H1 (cell line): ENCODE measurements around the gene HMGA1. TPM values are rescaled to one million over a fixed set of nuclear protein-coding genes. Genes with fewer than 3 reads are reported as not detected.

Experiments
- CTCF ChIA-PET: fragments of 300-600 bp; sonication (Branson Sonifier 250); formaldehyde crosslinking; loops from one replicate; lab custom pipeline; 2021; ENCODE audit not compliant: partially characterized antibody; lab: Charles Lee
- POLR2A ChIA-PET: fragments of 300-600 bp; sonication (Branson Sonifier 250); formaldehyde crosslinking; loops from one replicate; lab custom pipeline; 2021; ENCODE audit warnings: inconsistent platforms; ENCODE audit not compliant: partially characterized antibody; lab: Charles Lee
- DNase-seq, 2 experiments: peaks; one replicate each; pipeline versions ENCODE4 v3.0.0 to v3.0.0-alpha.2; 2010 to 2022; ENCODE audit warnings: low spot score in 2 of 2, low read depth in 1 of 2, mixed read lengths in 1 of 2
- FAIRE-seq: peaks from 2 replicates; lab custom pipeline; 2011; peaks lifted over from hg19 to GRCh38; lab: Jason Lieb, UNC
- H2AFZ ChIP-seq: 2 replicates; pipeline ENCODE4 v1.8.1; 2012; ENCODE audit warnings: low read length, inconsistent platforms
- H2AK5ac ChIP-seq: 2 replicates; pipeline ENCODE4 v1.6.1; 2013; ENCODE audit warnings: low read depth, low read length
- H2BK120ac ChIP-seq: replicated peaks from 2 replicates; pipeline ENCODE3; 2013; ENCODE audit warnings: low read depth, low read length, inconsistent platforms
- H2BK12ac ChIP-seq: 2 replicates; pipeline ENCODE4 v1.6.1; 2013; ENCODE audit warnings: low read depth, low read length
- H2BK15ac ChIP-seq: 2 replicates; pipeline ENCODE4 v1.6.1; 2013; ENCODE audit warnings: low read length
- H2BK20ac ChIP-seq: 2 replicates; pipeline ENCODE4 v1.6.1; 2013; ENCODE audit warnings: low read length
- H2BK5ac ChIP-seq: 2 replicates; pipeline ENCODE4 v1.6.1; 2013; ENCODE audit warnings: low read depth, low read length
- H3K14ac ChIP-seq: 2 replicates; pipeline ENCODE4 v1.6.1; 2013; ENCODE audit warnings: inconsistent platforms; ENCODE audit not compliant: insufficient read length
- H3K18ac ChIP-seq: 2 replicates; pipeline ENCODE4 v1.6.1; 2013; ENCODE audit warnings: low read length; ENCODE audit errors: extremely low read depth
- H3K23ac ChIP-seq: 2 replicates; pipeline ENCODE4 v1.6.1; 2013; ENCODE audit warnings: inconsistent platforms; ENCODE audit not compliant: insufficient read length
- H3K23me2 ChIP-seq: 2 replicates; pipeline ENCODE4 v1.6.1; 2013; ENCODE audit warnings: low read depth, low read length
- H3K27ac ChIP-seq: 2 replicates; pipeline ENCODE4 v1.6.1; 2011; ENCODE audit warnings: low read depth, low read length, inconsistent platforms
- H3K27me3 ChIP-seq, 4 experiments: replicated peaks in 1 of 4; 1 replicate in 1 of 4; 2 replicates in 3 of 4; pipeline versions ENCODE4 v1.6.1 to v1.8.1; 2011 to 2013; ENCODE audit warnings: low read length in 3 of 4, mild to moderate bottlenecking in 3 of 4, inconsistent platforms in 2 of 4, mixed read lengths in 2 of 4, moderate library complexity in 1 of 4; ENCODE audit not compliant: control insufficient read depth in 3 of 4, insufficient read depth in 3 of 4; ENCODE audit errors: extremely low read depth in 1 of 4
- H3K36me3 ChIP-seq, 4 experiments: 2 replicates each; pipeline versions ENCODE4 v1.6.1 to v1.8.1; 2011 to 2013; ENCODE audit warnings: mild to moderate bottlenecking in 4 of 4, low read length in 3 of 4, moderate library complexity in 2 of 4, control low read depth in 1 of 4, inconsistent platforms in 1 of 4; ENCODE audit not compliant: insufficient read depth in 4 of 4, control insufficient read depth in 2 of 4
- H3K4ac ChIP-seq: replicated peaks from 2 replicates; pipeline ENCODE3; 2013; ENCODE audit warnings: low read length, low read depth, mixed read lengths, inconsistent platforms; ENCODE audit not compliant: insufficient read length
- H3K4me1 ChIP-seq, 4 experiments: replicated peaks in 1 of 4; 1 replicate in 1 of 4; 2 replicates in 3 of 4; pipeline versions ENCODE4 v1.6.1 to v1.8.1; 2011 to 2013; ENCODE audit warnings: low read length in 3 of 4, inconsistent platforms in 2 of 4, mixed read lengths in 1 of 4; ENCODE audit not compliant: insufficient read depth in 4 of 4, control insufficient read depth in 3 of 4
- H3K4me2 ChIP-seq, 2 experiments: 2 replicates each; pipeline versions ENCODE4 v1.6.1 to v1.8.1; 2011 to 2013; ENCODE audit warnings: low read depth in 2 of 2, low read length in 2 of 2, control low read depth in 1 of 2, inconsistent platforms in 1 of 2, mild to moderate bottlenecking in 1 of 2; ENCODE audit not compliant: insufficient read depth in 1 of 2
- H3K4me3 ChIP-seq, 4 experiments: fragments of 200-600, 300-600 bp in 1 of 4; sonication (generic), shearing (Covaris generic), sonication (Bioruptor Twin) in 1 of 4; 2 replicates each; pipeline versions ENCODE4 v1.5.1 to v1.8.1; 2011 to 2016; ENCODE audit warnings: low read length in 4 of 4, low read depth in 3 of 4, control low read depth in 2 of 4, inconsistent platforms in 2 of 4, mild to moderate bottlenecking in 2 of 4, mixed read lengths in 1 of 4, moderate library complexity in 1 of 4; ENCODE audit not compliant: insufficient read depth in 2 of 4; ENCODE audit errors: extremely low read depth in 1 of 4
- H3K56ac ChIP-seq: replicated peaks from 2 replicates; pipeline ENCODE3; 2013; ENCODE audit warnings: low read depth, mild to moderate bottlenecking, mixed read lengths, low read length, inconsistent platforms; ENCODE audit not compliant: insufficient read length
- H3K79me1 ChIP-seq: 2 replicates; pipeline ENCODE4 v1.6.1; 2013; ENCODE audit warnings: low read depth, low read length, control low read depth
- H3K79me2 ChIP-seq, 2 experiments: 2 replicates each; pipeline versions ENCODE4 v1.6.1 to v1.8.1; 2012 to 2013; ENCODE audit warnings: low read length in 2 of 2, mild to moderate bottlenecking in 2 of 2, inconsistent platforms in 1 of 2; ENCODE audit not compliant: insufficient read depth in 2 of 2, control insufficient read depth in 1 of 2
- H3K9ac ChIP-seq, 4 experiments: replicated peaks in 1 of 4; 1 replicate in 1 of 4; 2 replicates in 3 of 4; pipeline versions ENCODE4 v1.6.1 to v1.8.1; 2011 to 2013; ENCODE audit warnings: low read depth in 3 of 4, low read length in 3 of 4, control low read depth in 2 of 4, mild to moderate bottlenecking in 2 of 4, moderate library complexity in 2 of 4, inconsistent platforms in 1 of 4; ENCODE audit errors: extremely low read depth in 1 of 4
- H3K9me3 ChIP-seq, 2 experiments: 2 replicates each; pipeline versions ENCODE4 v1.6.1 to v1.8.1; 2012 to 2013; ENCODE audit warnings: mild to moderate bottlenecking in 2 of 2, moderate library complexity in 2 of 2, control low read depth in 1 of 2, inconsistent platforms in 1 of 2, low read depth in 1 of 2, low read length in 1 of 2, mixed read lengths in 1 of 2; ENCODE audit not compliant: insufficient read depth in 2 of 2
- H4K20me1 ChIP-seq, 2 experiments: replicated peaks in 1 of 2; 2 replicates each; pipeline versions ENCODE3 to v1.8.1; 2011 to 2013; ENCODE audit warnings: inconsistent platforms in 2 of 2, low read length in 2 of 2, mild to moderate bottlenecking in 1 of 2; ENCODE audit not compliant: insufficient read depth in 2 of 2, control insufficient read depth in 1 of 2
- H4K5ac ChIP-seq: 2 replicates; pipeline ENCODE4 v1.6.1; 2013; ENCODE audit warnings: low read length, low read depth, mixed read lengths, inconsistent platforms; ENCODE audit not compliant: insufficient read length
- H4K8ac ChIP-seq: 2 replicates; pipeline ENCODE4 v1.8.0; 2013; ENCODE audit warnings: mild to moderate bottlenecking, moderate library complexity, low read length, inconsistent platforms; ENCODE audit not compliant: insufficient read depth; ENCODE audit errors: extremely low read depth
- H4K91ac ChIP-seq: replicated peaks from 2 replicates; pipeline ENCODE3; 2013; ENCODE audit warnings: low read length, mixed read lengths, inconsistent platforms; ENCODE audit not compliant: insufficient read length
- POLR2A ChIP-seq, 2 experiments: IDR thresholded peaks; 1 replicate in 1 of 2; 2 replicates in 1 of 2; pipeline ENCODE4 v1.6.1; 2011; ENCODE audit warnings: low read depth in 2 of 2, low read length in 2 of 2, mild to moderate bottlenecking in 2 of 2; ENCODE audit errors: control extremely low read depth in 1 of 2
- RNF2 ChIP-seq: fragments of 200-900, 300-1000 bp; sonication (generic); IDR thresholded peaks from 2 replicates; pipeline ENCODE4 v1.7.1; 2016; ENCODE audit warnings: borderline replicate concordance, low read depth, mild to moderate bottlenecking, antibody characterized with exemption, low read length; ENCODE audit not compliant: poor library complexity, severe bottlenecking; ENCODE audit errors: missing control alignments
- WGBS, 2 experiments: shearing (Covaris generic) in 1 of 2; methylation state at CpG; one replicate each; pipeline versions ENCODE4 v1.1.6 to v1.1.7; 2013 to 2015; ENCODE audit warnings: low lambda C conversion rate in 2 of 2, mixed read lengths in 2 of 2, inconsistent platforms in 1 of 2, low coverage in 1 of 2, missing lambda C conversion rate in 1 of 2; ENCODE audit not compliant: insufficient replicate concordance in 2 of 2, insufficient coverage in 1 of 2, insufficient read length in 1 of 2; ENCODE audit errors: extremely low coverage in 1 of 2, missing lambda C conversion rate in 1 of 2; 5-methylcytosine and 5-hydroxymethylcytosine counted together
- polyA plus RNA-seq, 7 experiments: library from polyadenylated mRNA; depleted of rRNA in 3 of 7; stranded (reverse) in 5 of 7; unstranded in 2 of 7; fragments of >200 nt in 5 of 7; fragments of 200-250 nt in 2 of 7; gene quantifications; 1 replicate in 5 of 7; 2 replicates in 1 of 7; 4 replicates in 1 of 7; pipeline versions ENCODE4 v1.2.1 to v1.2.3, GENCODE V29; 2011 to 2013; ENCODE audit warnings: missing spikeins in 2 of 7, mixed read lengths in 2 of 7
- total RNA-seq: library from RNA; stranded (reverse); fragmentation: NEBNext Ultra II Directional; extraction: Animal tissue kit (Norgen Biotek cat#: 25700); gene quantifications from 2 replicates; pipeline ENCODE4 v1.2.1, GENCODE V29; 2021

Gene HMGA1
- total and polyA plus RNA-seq, 2 of the 8 experiments (the other 6 are each of a cell fraction or from before 2014, with no cell fraction given), result 1,557 to 2,636 TPM

- Histone ChIP-seq H2AK5ac (no peak overlapping the region), H4K5ac (no peak overlapping the region), H3K79me2 (peaks cover 38 to 54% of the 10 kb centered on the region in 2 experiments), H2BK12ac (no peak overlapping the region), H3K27me3 (no peaks in the 10 kb centered on the region), H3K18ac (0 out of 2 replicates have a peak overlapping the region, but pooled peaks have one; percentile 28), H3K9ac (peak overlapping the region in 1 of 4 experiments; percentile 29; a peak in 2 of 7 replicates), H2AFZ (no peak overlapping the region), H3K4me2 (peak overlapping the region; percentile 81 to 89), H2BK120ac (no peak overlapping the region), H3K27ac (no peak overlapping the region), H3K4me3 (peak overlapping the region; percentile 23 to 100 (median 92); a peak in 7 of 8 replicates), H3K23me2 (peaks cover 8% of the 10 kb centered on the region), H3K56ac (no peak overlapping the region), H3K36me3 (peaks cover 39 to 65% (median 53%) of the 10 kb centered on the region in 4 experiments), H3K4me1 (peaks cover 10 to 39% (median 23%) of the 10 kb centered on the region in 4 experiments), H3K79me1 (peaks cover 12% of the 10 kb centered on the region), H3K23ac (no peak overlapping the region), H4K8ac (no peak overlapping the region), H2BK5ac (0 out of 2 replicates have a peak overlapping the region, but pooled peaks have one; percentile 62), H3K9me3 (no peaks in the 10 kb centered on the region), H3K14ac (no peak overlapping the region), H4K20me1 (peaks cover 55 to 56% of the 10 kb centered on the region in 2 experiments), H2BK20ac (no peak overlapping the region), H3K4ac (no peak overlapping the region), H2BK15ac (no peak overlapping the region), H4K91ac (no peak overlapping the region)
- WGBS, 2 experiments, result 88% methylated on average over 2 of the region's 2 CpGs; no CpG with 5 or more reads in 1 of the 2 experiments
- ChIA-PET POLR2A (interaction anchor here (0.7 to 11.0 kb wide), 10 partner anchors 9 to 1380 kb away, joined by 3 to 212 read pairs (median 9); partner anchors contain the start of gene SMIM29), CTCF (interaction anchor here (0.8 to 1.7 kb wide), 4 partner anchors 9 to 76 kb away, joined by 5 to 10 read pairs (median 6); partner anchors contain the start of gene SMIM29)
- FAIRE-seq (no peak), DNase-seq (no peak)
- no peak for TF ChIP-seq RNF2
- TF ChIP-seq POLR2A (IDR thresholded peaks at IDR 0.05; ENCODE audit: control extremely low read depth in 1 of 2, low read depth in 2 of 2, low read length in 2 of 2), result peak in 1 of 2 experiments; percentile 64; a peak in 2 of 3 replicates
These were observed 3.2 kb downstream of the HMGA1 start for GRCh38 chr6:34239893-34240292.
